GM19395 (cell line): ENCODE results near the gene IL22RA1.

Experiments
- ATAC-seq: cut with Tn5 transposase; IDR thresholded peaks from one replicate; pipeline ENCODE4 v1.9.1; 2021; ENCODE audit warnings: mild to moderate bottlenecking, moderate library complexity; ENCODE audit not compliant: unreplicated experiment

Gene IL22RA1

GRCh38 chr1:24117722-24118409 is 25.1 kb downstream of the IL22RA1 start:
- no peak for ATAC-seq

GRCh38 chr1:24117132-24117531 is 25.8 kb downstream of the IL22RA1 start:
- ATAC-seq, result no peak

GRCh38 chr1:24114753-24115152 is 28.2 kb downstream of the IL22RA1 start:
- no peak for ATAC-seq

GRCh38 chr1:24113641-24114033 is 29.3 kb downstream of the IL22RA1 start:
- no peak for ATAC-seq

- ATAC-seq, result no peak
These were observed 30.8 kb downstream of the IL22RA1 start, which contains the start of gene MYOM3 for GRCh38 chr1:24111996-24112779. MYOM3 (minus strand) TSS chr1:24112135; CDS start chr1:24108636, 3,499 bp downstream.

- ATAC-seq, result no peak
These were observed 31.5 kb downstream of the IL22RA1 start for GRCh38 chr1:24111262-24111995.

GRCh38 chr1:24110642-24111261 is 32.2 kb downstream of the IL22RA1 start:
- ATAC-seq, result no peak

- no peak for ATAC-seq
These were observed 33.1 kb downstream of the IL22RA1 start for GRCh38 chr1:24109686-24110475.

GRCh38 chr1:24109166-24109483 is 33.8 kb downstream of the IL22RA1 start:
- no peak for ATAC-seq

- no peak for ATAC-seq
These were observed 34.4 kb downstream of the IL22RA1 start for GRCh38 chr1:24108334-24109165.

GRCh38 chr1:24107462-24108138 is 35.3 kb downstream of the IL22RA1 start:
- no peak for ATAC-seq

GRCh38 chr1:24105368-24106160 is 37.4 kb downstream of the IL22RA1 start:
- ATAC-seq, result no peak

GRCh38 chr1:24104854-24105253 is 38.1 kb downstream of the IL22RA1 start:
- ATAC-seq, result no peak

- ATAC-seq, result no peak
These were observed 39.1 kb downstream of the IL22RA1 start for GRCh38 chr1:24103879-24104278.

GRCh38 chr1:24103408-24103807 is 39.5 kb downstream of the IL22RA1 start:
- ATAC-seq, result no peak

- ATAC-seq, result no peak
These were observed 40.0 kb downstream of the IL22RA1 start for GRCh38 chr1:24102961-24103360.

- ATAC-seq, result no peak
These were observed 40.9 kb downstream of the IL22RA1 start for GRCh38 chr1:24101796-24102586.
